ENCODE data around the gene C2orf81.
A peak's percentile ranks its signal among the peaks of the same experiment; 100 is the strongest.
"Not testable (repeated sequence)": the region's sequence is repeated elsewhere in the genome, so short reads cannot be mapped to it uniquely, and the experiment has no call there.

The C2orf81 gene

GRCh38 chr2:74442483-74443297 lies 21.3 kb upstream of the C2orf81 start:
- not testable (repeated sequence) for DNase-seq (ENCODE audit: low spot score)

- DNase-seq (ENCODE audit: low spot score) = no peak
Observed at GRCh38 chr2:74441690-74442482, 20.5 kb upstream of the C2orf81 start, which contains the start of gene RTKN. Gene RTKN (minus strand): TSS chr2:74441937. CDS start chr2:74441816, 121 bp downstream.

GRCh38 chr2:74441170-74441689 lies 19.8 kb upstream of the C2orf81 start:
- peak; percentile 76 for DNase-seq (ENCODE audit: low spot score)

- DNase-seq (ENCODE audit: low spot score) = peak; percentile 98
Observed at GRCh38 chr2:74440378-74441169, 19.2 kb upstream of the C2orf81 start.

DNA sequence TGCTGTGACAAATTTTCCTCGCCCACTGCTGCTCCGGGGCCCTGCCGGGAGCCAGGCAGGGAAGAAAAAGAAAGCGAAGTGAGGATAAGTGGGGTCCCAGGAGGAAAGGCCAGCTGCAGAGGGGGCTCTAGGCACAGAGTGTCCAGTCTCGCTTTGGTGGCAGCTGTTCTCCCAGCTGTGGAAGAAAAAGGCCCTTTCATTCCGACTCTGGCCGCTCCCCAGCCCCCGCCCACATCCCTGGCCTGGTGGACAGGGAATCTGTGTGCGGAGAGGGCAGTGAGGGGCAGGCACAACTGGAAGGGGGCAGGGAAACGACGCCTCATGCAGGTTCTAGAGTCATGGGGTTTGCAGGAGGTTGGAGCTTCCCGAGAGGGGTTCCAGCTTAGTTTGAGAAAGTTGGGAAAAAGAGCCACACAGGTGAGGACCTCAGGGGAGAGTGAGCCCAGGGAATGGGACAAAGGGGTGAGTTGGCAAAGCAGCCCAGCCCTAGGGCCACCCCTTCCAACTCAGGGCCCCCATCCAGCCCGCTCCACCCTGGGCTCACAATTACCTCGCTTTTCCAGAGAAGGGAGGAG lies 18.5 kb upstream of the C2orf81 start:
- peak; percentile 87 for DNase-seq (ENCODE audit: low spot score)

- no peak for DNase-seq (ENCODE audit: low spot score)
Observed at GRCh38 chr2:74439373-74439772, 18.0 kb upstream of the C2orf81 start.

- DNase-seq (ENCODE audit: low spot score) = no peak
Observed at GRCh38 chr2:74438248-74438647, 16.8 kb upstream of the C2orf81 start.

- DNase-seq (ENCODE audit: low spot score) = no peak
Observed at GRCh38 chr2:74436848-74437695, 15.7 kb upstream of the C2orf81 start.

- no peak for DNase-seq (ENCODE audit: low spot score)
Observed at GRCh38 chr2:74436111-74436805, 14.8 kb upstream of the C2orf81 start.

- DNase-seq (ENCODE audit: low spot score) = no peak
Observed at GRCh38 chr2:74430502-74430901, 9.1 kb upstream of the C2orf81 start.

DNA sequence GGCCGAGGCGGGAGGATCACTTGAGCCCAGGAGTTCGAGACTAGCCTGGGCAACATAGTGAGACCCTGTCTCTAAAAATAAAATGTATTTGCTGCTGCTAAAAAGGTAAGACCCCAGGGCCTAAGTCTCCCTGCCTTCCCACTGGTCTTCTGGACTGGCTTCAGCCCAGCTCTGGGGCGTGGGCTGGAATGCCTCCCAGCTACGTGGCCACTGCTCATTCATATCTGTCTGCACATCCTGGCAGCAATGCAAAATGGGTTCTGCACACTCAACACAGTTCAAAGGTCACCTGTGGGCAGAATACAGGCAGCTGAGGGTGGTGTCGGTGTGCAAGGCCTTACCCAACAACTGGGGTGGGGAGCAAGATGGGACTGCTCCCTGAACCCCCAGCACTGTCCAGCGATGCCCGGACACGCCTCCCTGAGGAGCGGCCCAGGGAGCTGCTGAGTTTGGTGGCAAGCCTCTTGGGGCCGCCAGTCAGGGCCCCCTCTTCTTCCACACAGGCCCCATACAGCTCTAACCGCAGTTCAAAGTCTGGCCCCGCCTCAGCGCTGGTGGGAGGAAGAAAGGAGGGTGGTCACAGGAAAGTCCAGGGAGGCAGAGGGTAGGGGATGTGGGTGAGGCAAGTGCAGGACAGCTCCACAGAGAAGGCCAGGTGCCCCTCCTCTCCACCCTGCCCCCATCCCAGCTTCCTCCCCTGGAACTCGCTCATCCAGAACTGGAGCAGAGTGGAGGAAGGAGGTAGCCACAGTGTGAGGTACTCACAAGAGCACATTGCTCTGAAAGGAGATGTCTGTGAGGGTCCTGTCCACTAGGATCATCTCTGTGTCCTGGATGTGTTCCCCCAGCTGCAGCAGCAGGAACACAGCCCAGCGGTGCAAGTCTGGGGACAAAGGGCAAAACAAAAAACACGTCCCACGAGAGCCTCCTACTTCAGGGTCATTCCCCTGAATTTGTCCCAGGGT lies 8.3 kb upstream of the C2orf81 start:
- no peak for DNase-seq (ENCODE audit: low spot score)

- no peak for DNase-seq (ENCODE audit: low spot score)
Observed at GRCh38 chr2:74428675-74429074, 7.3 kb upstream of the C2orf81 start.

DNA sequence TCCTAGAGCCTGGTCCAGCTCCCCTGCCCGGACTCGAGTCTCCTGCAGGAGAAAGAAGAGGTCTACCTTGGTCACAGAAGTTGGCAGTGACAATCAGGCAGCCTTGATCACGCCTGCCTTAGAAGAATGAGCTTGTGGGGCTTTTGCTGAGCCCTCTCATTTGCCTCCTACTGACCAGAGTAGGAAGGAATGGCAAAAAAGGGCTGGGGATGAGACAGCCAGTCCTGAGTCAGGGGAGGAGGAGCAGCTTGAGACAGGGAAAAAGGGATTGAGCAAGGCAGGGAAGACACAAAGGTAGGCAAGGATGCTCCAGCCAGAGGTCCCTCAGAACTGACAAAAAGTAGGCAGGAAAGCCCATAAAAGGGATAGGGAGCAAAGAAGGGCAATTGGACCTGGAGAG lies 6.1 kb upstream of the C2orf81 start:
- no peak for DNase-seq (ENCODE audit: low spot score)

DNA sequence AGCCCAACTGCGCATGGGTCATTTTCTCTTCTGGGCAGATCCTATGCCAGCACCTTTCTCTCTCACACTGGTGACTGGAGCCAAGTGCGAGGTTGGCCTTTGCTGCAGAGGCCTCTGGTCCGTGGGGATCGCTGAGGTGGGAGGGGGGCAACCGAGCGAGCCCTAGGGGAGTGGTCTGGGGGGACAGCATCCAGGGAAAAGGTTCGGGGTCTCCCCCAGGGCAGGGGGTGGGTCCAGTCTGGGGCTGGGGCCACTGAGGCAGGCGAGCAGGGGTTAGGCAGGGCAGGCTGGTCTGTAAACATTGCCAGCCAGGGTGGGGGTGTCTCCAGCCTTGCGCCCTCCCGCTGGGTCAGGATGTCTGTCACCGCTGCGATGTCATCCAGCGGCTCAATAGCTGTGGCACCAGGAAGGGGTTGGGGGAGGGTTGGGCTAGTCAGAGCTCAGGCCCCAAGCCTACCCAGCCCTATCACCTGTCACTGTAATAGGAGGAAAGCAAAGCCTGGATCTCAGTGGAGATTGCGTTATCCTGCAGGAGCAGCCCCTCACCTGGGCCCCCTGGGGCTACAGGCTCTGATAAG lies 4.9 kb upstream of the C2orf81 start:
- no peak for DNase-seq (ENCODE audit: low spot score)

- no peak for DNase-seq (ENCODE audit: low spot score)
Observed at GRCh38 chr2:74425523-74425922, 4.1 kb upstream of the C2orf81 start.

DNA sequence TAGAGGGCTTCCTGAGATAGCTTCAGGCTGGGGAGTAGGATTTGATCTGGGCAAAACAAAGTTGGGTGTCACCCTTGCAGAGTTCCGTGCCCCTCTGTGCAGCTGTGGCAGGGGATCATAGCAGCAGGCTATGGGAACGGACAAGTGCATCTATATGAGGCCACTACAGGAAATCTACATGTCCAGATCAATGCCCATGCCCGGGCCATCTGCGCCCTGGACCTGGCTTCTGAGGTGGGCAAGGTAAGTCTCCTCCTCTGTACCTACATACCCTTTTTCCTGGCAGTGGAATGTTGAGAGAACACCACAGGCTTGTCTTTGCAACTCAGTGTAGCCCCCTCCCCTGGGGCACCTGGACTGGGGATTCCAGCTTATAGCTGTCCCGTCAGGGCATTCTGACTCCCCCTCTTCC lies 3.6 kb upstream of the C2orf81 start:
- DNase-seq (ENCODE audit: low spot score) = no peak

DNA sequence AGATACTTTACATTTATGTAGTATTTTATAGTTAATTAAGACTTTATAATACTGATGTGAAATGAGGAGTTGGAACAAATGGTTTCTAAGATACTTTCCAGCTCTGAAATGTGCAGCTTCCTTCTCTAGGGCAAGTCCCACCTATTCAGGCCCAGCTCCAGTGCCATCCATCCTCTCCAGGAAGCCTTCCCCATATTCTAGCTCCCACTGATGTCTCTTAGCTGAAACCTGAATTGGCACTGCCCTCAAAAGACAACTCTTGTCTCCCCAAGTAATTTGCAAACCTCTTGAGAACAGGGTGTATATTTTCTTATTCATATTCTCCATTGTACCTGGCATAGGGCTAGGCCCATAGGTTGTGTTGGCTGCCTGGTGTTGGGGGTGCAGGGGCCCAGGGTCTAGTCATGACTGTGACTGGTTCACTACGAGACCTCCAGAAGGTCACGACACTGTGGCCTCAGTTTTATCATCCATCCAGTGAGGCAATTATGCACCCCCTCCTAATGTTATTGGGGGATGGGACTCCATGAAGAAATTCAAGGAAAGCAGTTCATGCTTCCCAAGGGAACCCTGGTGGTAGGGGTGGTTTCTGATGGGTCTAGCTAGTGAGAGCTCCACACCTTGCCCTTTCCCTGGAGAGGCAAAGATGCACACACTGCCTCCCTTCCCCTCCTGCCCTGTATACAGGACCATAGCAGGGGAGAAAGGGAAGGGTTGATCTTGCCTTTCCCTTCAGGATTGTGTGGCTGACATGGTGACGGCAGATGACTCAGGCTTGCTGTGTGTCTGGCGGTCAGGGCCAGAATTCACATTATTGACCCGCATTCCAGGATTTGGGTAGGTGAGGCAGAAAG lies 2.9 kb upstream of the C2orf81 start:
- DNase-seq (ENCODE audit: low spot score) = no peak
